ENCODE results near the gene ICA1.
A peak's percentile ranks its signal among the peaks of the same experiment; 100 is the strongest.

The ICA1 gene

GRCh38 chr7:8126601-8127167, 135.3 kb downstream of the ICA1 start:
- H3K4me3 ChIP-seq (ENCODE audit: insufficient read depth, low read depth, low read length, poor library complexity, severe bottlenecking), result peak overlapping the region; percentile 18
- DNase-seq, result no peak
- H3K27me3 ChIP-seq (replicated peaks; ENCODE audit: control insufficient read depth, insufficient read depth, low read length, poor library complexity, severe bottlenecking), result no peaks in the 10 kb centered on the region
- H3K27ac ChIP-seq (ENCODE audit: insufficient read depth, low read length, poor library complexity, severe bottlenecking), result peak overlapping the region; percentile 73
- peaks cover 65% of the 10 kb centered on the region for H3K4me1 ChIP-seq (ENCODE audit: control insufficient read depth, insufficient read depth, low read length, poor library complexity, severe bottlenecking)
- H3K9me3 ChIP-seq (ENCODE audit: control insufficient read depth, low read length), result no peaks in the 10 kb centered on the region
- no peaks in the 10 kb centered on the region for H3K36me3 ChIP-seq (ENCODE audit: control insufficient read depth, insufficient read depth, low read length)

GRCh38 chr7:8125680-8126444, 136.1 kb downstream of the ICA1 start:
- peak; percentile 68 to 75 (median 74) for DNase-seq
- H3K4me1 ChIP-seq (ENCODE audit: control insufficient read depth, insufficient read depth, low read length, poor library complexity, severe bottlenecking), result peaks cover 58% of the 10 kb centered on the region
- H3K27me3 ChIP-seq (replicated peaks; ENCODE audit: control insufficient read depth, insufficient read depth, low read length, poor library complexity, severe bottlenecking), result no peaks in the 10 kb centered on the region
- no peaks in the 10 kb centered on the region for H3K36me3 ChIP-seq (ENCODE audit: control insufficient read depth, insufficient read depth, low read length)
- H3K4me3 ChIP-seq (ENCODE audit: insufficient read depth, low read depth, low read length, poor library complexity, severe bottlenecking), result no peak overlapping the region
- H3K9me3 ChIP-seq (ENCODE audit: control insufficient read depth, low read length), result no peaks in the 10 kb centered on the region
- H3K27ac ChIP-seq (ENCODE audit: insufficient read depth, low read length, poor library complexity, severe bottlenecking), result peak overlapping the region; percentile 73

GRCh38 chr7:8121243-8121642, 140.7 kb downstream of the ICA1 start:
- no peak overlapping the region for H3K27ac ChIP-seq (ENCODE audit: insufficient read depth, low read length, poor library complexity, severe bottlenecking)
- H3K4me3 ChIP-seq (ENCODE audit: insufficient read depth, low read depth, low read length, poor library complexity, severe bottlenecking), result no peak overlapping the region
- no peak for DNase-seq
- H3K27me3 ChIP-seq (replicated peaks; ENCODE audit: control insufficient read depth, insufficient read depth, low read length, poor library complexity, severe bottlenecking), result no peaks in the 10 kb centered on the region
- H3K36me3 ChIP-seq (ENCODE audit: control insufficient read depth, insufficient read depth, low read length), result no peaks in the 10 kb centered on the region
- H3K4me1 ChIP-seq (ENCODE audit: control insufficient read depth, insufficient read depth, low read length, poor library complexity, severe bottlenecking), result peaks cover 21% of the 10 kb centered on the region
- no peaks in the 10 kb centered on the region for H3K9me3 ChIP-seq (ENCODE audit: control insufficient read depth, low read length)

DNA sequence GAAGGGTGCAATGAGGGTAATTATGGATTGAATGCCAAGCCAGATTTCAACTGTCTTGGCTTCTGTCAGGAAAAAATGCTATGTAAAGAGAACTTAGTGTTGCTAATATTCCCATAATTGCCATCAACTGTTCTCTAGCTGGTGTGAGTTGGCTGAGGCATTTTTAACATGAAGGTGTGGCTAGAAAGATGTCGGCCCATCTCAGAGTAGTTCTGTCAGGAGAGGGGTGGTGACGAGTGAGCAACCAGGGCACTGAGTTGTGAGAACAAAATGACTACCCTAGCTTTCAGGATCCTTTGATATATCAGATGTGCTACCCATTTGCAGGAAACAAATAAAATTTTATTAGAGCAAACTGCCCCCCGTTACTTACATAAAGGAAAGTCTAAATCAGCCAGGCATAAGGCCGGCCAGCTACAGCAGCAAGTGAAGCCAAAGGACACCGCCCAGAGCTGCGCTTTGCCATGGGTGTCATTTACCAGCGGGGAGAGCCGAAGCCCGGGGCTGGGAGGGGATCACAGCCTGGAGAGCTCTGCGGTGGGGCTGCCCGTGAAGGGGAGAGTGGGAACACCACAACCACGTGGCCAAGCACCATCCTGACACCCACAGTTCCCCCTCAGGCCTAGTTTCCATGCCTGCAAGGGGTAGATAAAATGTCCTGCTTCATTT, 141.4 kb downstream of the ICA1 start:
- no peaks in the 10 kb centered on the region for H3K36me3 ChIP-seq (ENCODE audit: control insufficient read depth, insufficient read depth, low read length)
- no peak for DNase-seq
- no peak overlapping the region for H3K4me3 ChIP-seq (ENCODE audit: insufficient read depth, low read depth, low read length, poor library complexity, severe bottlenecking)
- peaks cover 20% of the 10 kb centered on the region for H3K4me1 ChIP-seq (ENCODE audit: control insufficient read depth, insufficient read depth, low read length, poor library complexity, severe bottlenecking)
- no peak overlapping the region for H3K27ac ChIP-seq (ENCODE audit: insufficient read depth, low read length, poor library complexity, severe bottlenecking)
- H3K27me3 ChIP-seq (replicated peaks; ENCODE audit: control insufficient read depth, insufficient read depth, low read length, poor library complexity, severe bottlenecking), result no peaks in the 10 kb centered on the region
- H3K9me3 ChIP-seq (ENCODE audit: control insufficient read depth, low read length), result no peaks in the 10 kb centered on the region

DNA sequence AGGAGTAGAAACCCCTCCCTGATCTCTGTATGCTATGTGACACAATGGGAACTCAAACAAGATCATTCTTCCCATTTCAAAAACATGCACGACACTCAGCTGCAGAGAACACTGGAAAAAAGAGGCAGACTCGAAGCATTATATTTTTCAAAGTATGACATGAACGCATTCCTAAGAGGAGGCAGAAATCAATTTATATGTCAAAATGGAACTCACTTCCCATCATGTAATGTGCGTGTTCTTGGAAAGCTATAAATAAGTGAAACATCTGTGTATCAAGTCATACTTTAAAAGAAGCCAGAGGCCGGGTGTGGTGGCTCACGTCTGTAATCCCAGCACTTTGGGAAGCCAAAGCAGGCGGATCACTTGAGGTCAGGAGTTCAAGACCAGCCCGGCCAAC, 142.7 kb downstream of the ICA1 start:
- H3K9me3 ChIP-seq (ENCODE audit: control insufficient read depth, low read length), result no peaks in the 10 kb centered on the region
- H3K36me3 ChIP-seq (ENCODE audit: control insufficient read depth, insufficient read depth, low read length), result no peaks in the 10 kb centered on the region
- H3K4me3 ChIP-seq (ENCODE audit: insufficient read depth, low read depth, low read length, poor library complexity, severe bottlenecking), result no peak overlapping the region
- no peaks in the 10 kb centered on the region for H3K27me3 ChIP-seq (replicated peaks; ENCODE audit: control insufficient read depth, insufficient read depth, low read length, poor library complexity, severe bottlenecking)
- no peak for DNase-seq
- H3K4me1 ChIP-seq (ENCODE audit: control insufficient read depth, insufficient read depth, low read length, poor library complexity, severe bottlenecking), result peaks cover 20% of the 10 kb centered on the region
- no peak overlapping the region for H3K27ac ChIP-seq (ENCODE audit: insufficient read depth, low read length, poor library complexity, severe bottlenecking)

DNA sequence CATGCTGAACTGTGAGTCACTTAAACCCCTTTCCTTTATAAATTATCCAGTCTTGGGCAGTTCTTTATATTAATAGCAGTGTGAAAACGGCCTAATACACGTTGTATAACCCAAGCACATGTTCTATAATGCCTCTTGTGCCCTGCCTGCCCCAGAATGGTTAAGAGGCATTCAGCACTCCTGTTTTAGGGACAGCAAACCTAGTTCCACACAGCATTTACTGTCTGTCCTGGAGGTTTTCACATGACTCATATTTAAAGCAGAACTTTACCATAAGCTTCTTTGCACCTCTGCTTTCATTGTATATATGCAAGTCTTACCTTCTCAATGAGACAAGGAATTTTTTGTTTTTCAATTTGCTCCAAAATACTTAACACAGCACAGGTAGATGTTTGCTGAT, 144.8 kb downstream of the ICA1 start:
- no peaks in the 10 kb centered on the region for H3K27me3 ChIP-seq (replicated peaks; ENCODE audit: control insufficient read depth, insufficient read depth, low read length, poor library complexity, severe bottlenecking)
- no peak for DNase-seq
- H3K4me3 ChIP-seq (ENCODE audit: insufficient read depth, low read depth, low read length, poor library complexity, severe bottlenecking), result no peak overlapping the region
- no peak overlapping the region for H3K27ac ChIP-seq (ENCODE audit: insufficient read depth, low read length, poor library complexity, severe bottlenecking)
- no peaks in the 10 kb centered on the region for H3K36me3 ChIP-seq (ENCODE audit: control insufficient read depth, insufficient read depth, low read length)
- peaks cover 26% of the 10 kb centered on the region for H3K4me1 ChIP-seq (ENCODE audit: control insufficient read depth, insufficient read depth, low read length, poor library complexity, severe bottlenecking)
- no peaks in the 10 kb centered on the region for H3K9me3 ChIP-seq (ENCODE audit: control insufficient read depth, low read length)

DNA sequence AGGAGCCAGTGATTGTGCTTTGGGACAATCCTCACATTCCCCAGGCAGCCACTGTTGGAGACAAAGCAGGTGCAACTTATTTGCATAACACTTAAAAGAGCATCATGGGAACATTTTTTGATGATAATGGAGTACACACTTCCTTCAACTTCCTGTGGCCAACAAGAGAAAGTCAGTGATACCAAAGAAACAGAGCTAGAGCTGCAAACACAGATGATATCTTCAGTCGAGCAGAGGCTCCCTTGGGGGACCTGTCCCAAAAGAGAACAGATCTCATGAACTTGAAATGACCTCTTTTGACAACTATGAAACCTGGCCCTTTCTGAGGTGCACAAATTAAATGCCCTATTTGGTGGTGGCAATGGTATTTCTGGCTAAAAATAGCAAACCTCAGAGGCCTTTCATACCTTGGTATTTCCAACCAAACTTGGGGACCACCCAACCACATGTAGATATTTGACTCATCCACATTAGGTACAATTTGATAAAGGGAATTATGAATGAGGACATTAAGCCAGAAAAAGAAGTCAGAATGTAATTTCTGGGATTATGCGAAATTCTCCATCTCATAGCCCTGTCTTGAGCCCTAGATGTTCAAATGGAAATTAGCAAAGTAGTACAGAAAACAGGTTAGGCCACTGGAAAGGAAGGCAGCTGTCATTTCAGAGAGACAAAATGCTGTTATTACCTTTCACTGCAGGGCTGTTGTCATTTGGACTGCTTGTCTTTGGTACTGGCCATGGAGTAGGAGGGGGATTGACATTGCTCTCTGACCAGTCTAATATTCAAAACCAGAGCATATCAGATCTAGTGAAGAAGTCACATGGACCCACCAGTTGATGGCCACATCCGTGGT, 146.2 kb downstream of the ICA1 start:
- no peak for DNase-seq
- H3K4me3 ChIP-seq (ENCODE audit: insufficient read depth, low read depth, low read length, poor library complexity, severe bottlenecking), result no peak overlapping the region
- H3K27me3 ChIP-seq (replicated peaks; ENCODE audit: control insufficient read depth, insufficient read depth, low read length, poor library complexity, severe bottlenecking), result no peaks in the 10 kb centered on the region
- no peaks in the 10 kb centered on the region for H3K36me3 ChIP-seq (ENCODE audit: control insufficient read depth, insufficient read depth, low read length)
- H3K9me3 ChIP-seq (ENCODE audit: control insufficient read depth, low read length), result no peaks in the 10 kb centered on the region
- peak overlapping the region; percentile 6 for H3K27ac ChIP-seq (ENCODE audit: insufficient read depth, low read length, poor library complexity, severe bottlenecking)
- peaks cover 26% of the 10 kb centered on the region for H3K4me1 ChIP-seq (ENCODE audit: control insufficient read depth, insufficient read depth, low read length, poor library complexity, severe bottlenecking)

- Histone ChIP-seq H3K9me3 (ENCODE audit: control insufficient read depth, low read length) (no peaks in the 10 kb centered on the region), H3K4me1 (ENCODE audit: control insufficient read depth, insufficient read depth, low read length, poor library complexity, severe bottlenecking) (peaks cover 26% of the 10 kb centered on the region), H3K36me3 (ENCODE audit: control insufficient read depth, insufficient read depth, low read length) (no peaks in the 10 kb centered on the region), H3K27me3 (replicated peaks; ENCODE audit: control insufficient read depth, insufficient read depth, low read length, poor library complexity, severe bottlenecking) (no peaks in the 10 kb centered on the region), H3K27ac (ENCODE audit: insufficient read depth, low read length, poor library complexity, severe bottlenecking) (peak overlapping the region; percentile 3), H3K4me3 (ENCODE audit: insufficient read depth, low read depth, low read length, poor library complexity, severe bottlenecking) (no peak overlapping the region)
- DNase-seq, result no peak
Observed at GRCh38 chr7:8114175-8114574, 147.8 kb downstream of the ICA1 start.

GRCh38 chr7:8113184-8113583, 148.8 kb downstream of the ICA1 start:
- H3K9me3 ChIP-seq (ENCODE audit: control insufficient read depth, low read length), result no peaks in the 10 kb centered on the region
- H3K36me3 ChIP-seq (ENCODE audit: control insufficient read depth, insufficient read depth, low read length), result no peaks in the 10 kb centered on the region
- no peak overlapping the region for H3K4me3 ChIP-seq (ENCODE audit: insufficient read depth, low read depth, low read length, poor library complexity, severe bottlenecking)
- no peak for DNase-seq
- H3K27me3 ChIP-seq (replicated peaks; ENCODE audit: control insufficient read depth, insufficient read depth, low read length, poor library complexity, severe bottlenecking), result no peaks in the 10 kb centered on the region
- peaks cover 26% of the 10 kb centered on the region for H3K4me1 ChIP-seq (ENCODE audit: control insufficient read depth, insufficient read depth, low read length, poor library complexity, severe bottlenecking)
- H3K27ac ChIP-seq (ENCODE audit: insufficient read depth, low read length, poor library complexity, severe bottlenecking), result no peak overlapping the region

All from effector memory CD4-positive, alpha-beta T cell (primary cell).